Left renal cortex interstitium (tissue), 4 donors: ENCODE results near the gene NPTX2. TPM values are rescaled to one million over a fixed set of nuclear protein-coding genes. Genes with fewer than 3 reads are reported as not detected.

Source experiments
- DNase-seq, 4 donors: peaks; one replicate each; pipeline ENCODE4 v3.0.0-alpha.2; 2013; ENCODE audit warnings: low read depth in 4 of 4, low spot score in 2 of 4, missing footprints in 1 of 4
- polyA plus RNA-seq, 4 donors: library from polyadenylated mRNA; unstranded; fragments of 120-200 nt; gene quantifications; one replicate each; pipeline ENCODE4 v1.2.1, GENCODE V29; 2013; ENCODE audit not compliant: insufficient read length in 4 of 4

NPTX2 gene
- polyA plus RNA-seq, 4 donors = 3.3 to 6.0 (median 4.7) TPM

DNA sequence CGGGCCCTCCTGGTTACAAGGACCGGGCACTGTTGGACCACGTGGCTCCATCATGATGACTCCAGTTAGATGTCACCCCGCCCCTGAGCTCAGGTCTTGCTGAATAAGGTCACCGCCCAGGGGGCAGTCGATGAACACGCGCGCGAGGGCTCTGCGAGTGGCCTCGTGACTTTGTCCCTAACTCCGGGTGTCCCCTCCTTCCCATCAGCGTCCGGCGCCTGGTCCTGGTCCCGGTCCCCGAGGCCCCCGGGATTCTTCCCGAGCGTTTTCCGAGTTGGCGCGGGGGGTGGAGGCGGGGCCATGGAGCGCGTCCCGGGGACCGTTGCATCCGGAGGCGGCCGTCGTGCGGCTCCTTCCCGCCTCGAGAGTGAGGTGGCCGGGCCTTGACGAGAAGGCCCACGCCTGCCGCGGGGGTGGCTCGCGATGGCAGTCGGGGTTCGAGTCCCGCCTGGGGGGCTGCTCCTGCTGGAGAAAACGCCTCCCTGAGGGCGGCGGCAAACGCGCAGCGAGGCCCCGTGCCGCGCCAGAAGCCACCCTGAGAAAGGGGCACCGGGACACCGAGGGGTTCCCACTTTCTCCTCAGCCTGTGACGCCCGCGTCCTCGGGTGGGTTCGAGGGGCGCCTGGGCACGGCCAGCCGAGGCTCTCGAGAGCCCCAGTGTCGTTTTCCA lies 569 bp upstream of the NPTX2 start:
- DNase-seq = no peak

DNA sequence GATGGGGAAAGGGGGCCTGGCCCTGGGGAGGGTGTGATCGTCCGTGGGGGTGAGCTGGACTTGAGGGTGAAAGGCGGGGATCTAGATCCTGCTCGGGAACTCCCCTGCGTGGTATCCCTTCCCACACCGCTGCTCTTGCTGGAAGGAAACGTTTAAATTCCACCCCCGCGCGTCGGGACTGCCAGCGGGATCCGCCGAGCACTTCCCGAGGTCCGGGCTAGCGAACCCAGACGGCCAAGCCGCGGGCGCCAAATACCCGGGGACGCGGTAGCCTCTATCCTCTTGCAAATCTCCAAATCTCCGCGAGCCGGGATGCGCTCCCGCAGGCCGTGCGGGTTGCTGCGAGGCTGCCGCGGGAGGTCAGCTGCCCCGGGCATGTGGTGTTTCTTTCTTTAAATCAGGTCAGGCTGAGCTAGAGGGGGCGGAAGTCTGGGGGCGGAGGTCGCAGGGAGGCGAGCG lies 904 bp downstream of the NPTX2 start:
- no peak for DNase-seq

DNA sequence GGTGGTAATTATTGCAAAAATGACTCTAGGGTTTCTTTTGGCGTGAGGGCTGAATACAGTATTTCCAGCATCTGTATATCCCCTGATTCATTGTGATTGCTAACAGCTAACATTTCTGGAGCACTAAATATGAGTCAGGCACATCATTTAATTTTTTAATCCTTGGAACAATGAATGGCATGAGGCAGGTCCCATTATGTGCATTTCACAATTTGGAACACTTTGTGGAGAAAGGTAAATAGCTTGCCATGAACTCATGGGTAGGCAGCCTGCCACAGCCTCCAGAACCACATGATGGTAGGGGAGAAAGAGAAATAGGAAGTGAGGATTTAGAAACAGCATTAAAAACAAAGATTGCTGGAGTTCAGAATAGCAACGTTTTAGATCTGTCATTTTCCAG lies 1.7 kb downstream of the NPTX2 start:
- DNase-seq = no peak

DNA sequence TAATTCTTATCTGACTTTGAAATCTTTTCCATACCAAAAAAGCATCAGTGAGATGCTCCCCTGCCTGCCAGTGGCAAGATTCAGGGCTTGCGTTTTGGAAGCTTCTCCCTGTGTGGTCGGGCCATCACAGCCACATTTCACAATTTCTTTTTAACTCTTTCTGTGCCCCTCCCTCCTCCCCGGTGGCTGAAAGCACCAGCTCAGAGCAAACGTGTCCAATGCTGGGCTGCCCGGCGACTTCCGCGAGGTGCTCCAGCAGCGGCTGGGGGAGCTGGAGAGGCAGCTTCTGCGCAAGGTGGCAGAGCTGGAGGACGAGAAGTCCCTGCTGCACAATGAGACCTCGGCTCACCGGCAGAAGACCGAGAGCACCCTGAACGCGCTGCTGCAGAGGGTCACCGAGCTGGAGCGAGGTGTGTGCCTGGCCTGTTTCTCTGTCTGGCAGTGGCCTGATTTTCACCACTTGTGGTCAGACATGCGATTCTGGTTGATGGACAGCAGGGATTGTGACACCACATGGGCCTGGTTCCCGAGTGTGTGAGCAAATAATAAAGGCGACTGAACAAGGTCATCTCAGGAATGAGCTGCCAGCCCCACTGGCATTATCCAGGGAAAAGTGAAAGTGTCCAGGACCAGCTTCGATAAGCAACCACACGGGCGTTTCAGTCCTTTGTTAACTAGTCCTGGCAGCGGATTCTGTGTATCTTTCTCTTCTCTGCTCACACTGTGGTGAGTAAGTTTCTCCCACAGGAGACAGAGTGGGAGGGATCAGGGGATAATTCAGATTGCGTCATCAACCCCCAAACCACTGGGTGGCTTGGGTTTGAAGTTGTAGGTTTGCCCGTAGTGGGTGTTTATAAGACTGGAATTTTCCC lies 2.6 kb downstream of the NPTX2 start:
- no peak for DNase-seq

DNA sequence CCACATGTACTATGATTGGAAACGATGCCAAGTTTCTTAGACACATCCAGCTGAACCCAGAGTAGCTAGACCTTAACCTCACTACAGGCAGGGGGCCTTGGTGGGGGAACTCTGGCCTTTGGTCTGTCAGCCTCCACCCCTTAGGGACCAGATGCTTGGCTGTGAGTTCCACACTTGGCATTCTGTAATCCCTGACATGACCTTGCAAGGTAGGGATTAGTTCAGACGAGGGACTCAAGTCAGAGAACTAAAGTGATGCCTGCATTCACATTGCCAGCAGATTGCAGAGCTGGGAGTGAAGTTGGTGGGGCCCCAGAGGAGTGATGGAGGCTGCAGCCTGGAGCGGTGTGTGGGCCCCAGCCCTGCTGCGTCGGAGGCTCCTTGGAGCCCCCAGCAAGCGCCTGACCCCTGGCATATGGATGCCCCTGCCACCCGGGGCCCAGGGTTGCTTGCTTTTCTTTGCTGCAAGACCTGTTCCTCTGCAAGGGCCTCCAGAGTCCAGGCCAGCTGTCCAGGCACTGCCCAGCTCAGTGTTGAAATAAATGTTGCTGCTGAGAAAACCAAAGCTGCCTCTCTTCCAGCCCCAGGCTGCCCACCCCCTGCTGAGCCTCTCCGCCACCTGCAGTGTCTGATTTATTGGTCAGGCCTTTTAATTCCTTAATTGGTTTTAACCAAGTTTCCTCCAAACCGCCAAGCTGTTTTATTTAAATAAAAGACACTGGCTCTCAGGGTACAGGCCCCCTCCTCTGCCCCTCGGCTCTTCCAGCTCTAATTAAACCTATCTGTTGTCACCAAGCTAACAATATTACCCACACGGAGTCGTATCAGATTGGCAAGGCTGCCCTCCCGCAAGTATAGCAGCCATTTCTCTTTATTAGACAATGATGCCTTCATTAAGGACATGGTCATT lies 4.7 kb downstream of the NPTX2 start:
- no peak for DNase-seq

DNA sequence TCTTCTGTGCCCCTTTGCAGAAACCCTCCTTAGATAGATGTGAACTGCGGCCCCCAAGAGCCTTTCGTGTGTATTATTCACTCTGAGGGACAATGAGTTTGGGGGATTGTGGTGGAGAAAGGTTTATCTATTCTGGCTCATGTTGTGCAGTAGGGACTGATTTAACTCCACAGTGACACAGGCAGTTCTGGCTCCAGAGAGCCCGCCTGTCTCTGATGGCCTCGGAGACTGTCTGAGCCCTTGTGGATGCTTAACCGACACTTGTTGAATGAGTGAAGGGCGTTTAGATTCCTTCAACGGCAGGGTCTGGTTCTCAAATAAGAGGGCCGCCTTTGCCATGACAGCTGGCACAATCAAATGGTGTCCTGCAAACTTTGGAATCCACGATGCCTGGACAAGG lies 5.8 kb downstream of the NPTX2 start:
- no peak for DNase-seq

DNA sequence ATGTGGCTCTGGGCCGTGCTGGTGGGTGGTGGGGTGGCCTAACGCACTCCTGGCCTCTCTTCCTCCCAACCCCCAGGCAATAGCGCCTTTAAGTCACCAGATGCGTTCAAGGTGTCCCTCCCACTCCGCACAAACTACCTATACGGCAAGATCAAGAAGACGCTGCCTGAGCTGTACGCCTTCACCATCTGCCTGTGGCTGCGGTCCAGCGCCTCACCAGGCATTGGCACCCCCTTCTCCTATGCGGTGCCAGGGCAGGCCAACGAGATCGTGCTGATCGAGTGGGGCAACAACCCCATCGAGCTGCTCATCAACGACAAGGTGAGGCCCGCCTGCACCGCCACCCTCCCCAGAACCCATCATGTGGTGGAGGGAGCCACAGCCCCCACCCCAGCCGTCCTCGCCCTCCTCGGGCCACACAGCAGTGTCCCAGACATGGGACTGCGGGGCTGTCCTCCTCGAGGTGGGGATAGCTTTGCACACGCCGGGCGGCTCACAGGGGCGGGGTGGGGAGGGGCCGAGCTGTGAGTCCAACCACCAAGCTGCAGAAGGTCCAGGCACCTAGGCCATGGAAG lies 7.8 kb downstream of the NPTX2 start:
- DNase-seq = no peak

DNA sequence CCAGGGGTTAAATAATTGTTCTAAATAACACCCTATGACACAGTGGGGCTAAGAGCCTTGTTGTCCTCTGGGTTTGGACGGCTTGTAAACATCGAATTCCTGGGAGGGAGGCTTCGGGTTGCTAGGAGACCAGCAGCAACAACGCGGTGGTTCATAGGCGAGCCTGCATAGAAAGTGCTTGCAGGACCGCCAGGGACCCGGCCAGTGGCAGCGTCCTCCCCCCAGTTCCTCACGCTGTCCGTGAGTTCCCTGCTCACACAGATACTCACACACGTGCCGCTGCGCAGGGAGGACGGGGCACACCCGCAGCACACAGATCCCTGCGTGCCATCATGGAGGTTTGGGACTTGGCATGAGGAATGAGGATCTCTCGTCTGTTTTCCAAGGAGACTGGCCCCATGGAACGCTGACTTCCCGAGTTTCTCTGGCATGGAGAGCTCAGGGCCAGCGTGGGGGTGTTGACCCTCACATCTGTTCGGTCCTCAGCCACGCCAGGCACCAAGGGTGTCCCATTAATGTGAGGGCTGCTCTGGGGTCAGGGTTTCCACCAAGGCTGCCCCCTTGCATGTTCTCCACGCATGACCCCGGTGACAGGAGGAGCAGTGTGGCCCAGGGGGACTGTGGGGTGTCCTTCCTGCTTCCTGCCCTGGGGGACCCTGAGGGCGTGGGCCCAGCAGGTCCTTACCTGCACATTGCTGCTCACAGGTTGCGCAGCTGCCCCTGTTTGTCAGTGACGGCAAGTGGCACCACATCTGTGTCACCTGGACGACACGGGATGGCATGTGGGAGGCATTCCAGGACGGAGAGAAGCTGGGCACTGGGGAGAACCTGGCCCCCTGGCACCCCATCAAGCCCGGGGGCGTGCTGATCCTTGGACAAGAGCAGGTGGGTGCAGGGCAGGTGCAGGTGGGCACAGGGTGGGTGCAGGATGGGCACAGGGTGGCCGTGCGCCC lies 9.7 kb downstream of the NPTX2 start:
- DNase-seq = no peak

DNA sequence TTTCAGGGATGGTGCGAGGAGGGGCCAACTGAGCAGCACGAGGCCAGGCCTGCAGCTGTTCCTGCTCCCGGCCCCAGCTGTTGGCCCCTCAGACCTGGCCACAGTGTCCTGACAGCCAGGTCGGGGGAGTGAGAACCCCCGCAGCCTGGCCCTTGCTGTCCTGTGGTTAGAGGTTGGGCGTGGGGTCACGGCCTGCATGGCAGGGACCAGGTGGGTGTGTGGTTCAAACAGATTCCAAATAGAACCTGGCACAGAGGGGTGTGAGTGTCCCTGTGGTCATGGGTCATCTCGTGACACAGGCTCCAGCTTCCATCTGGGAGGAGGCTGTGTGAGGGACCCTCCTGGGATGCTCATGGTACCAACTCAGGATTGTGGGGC lies 10.3 kb downstream of the NPTX2 start:
- no peak for DNase-seq

DNA sequence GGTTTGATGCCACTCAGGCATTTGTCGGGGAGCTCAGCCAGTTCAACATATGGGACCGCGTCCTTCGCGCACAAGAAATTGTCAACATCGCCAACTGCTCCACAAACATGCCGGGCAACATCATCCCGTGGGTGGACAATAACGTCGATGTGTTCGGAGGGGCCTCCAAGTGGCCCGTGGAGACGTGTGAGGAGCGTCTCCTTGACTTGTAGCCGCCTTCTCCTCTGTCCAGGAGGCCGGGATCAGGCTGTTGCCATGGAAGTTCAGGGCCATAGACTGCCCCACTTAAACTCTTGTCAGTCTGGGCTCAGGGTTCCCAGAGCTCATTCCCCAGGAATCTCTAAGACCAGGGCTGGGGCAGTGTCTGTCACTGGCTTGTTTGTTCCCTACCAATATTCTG lies 11.3 kb downstream of the NPTX2 start:
- no peak for DNase-seq

DNA sequence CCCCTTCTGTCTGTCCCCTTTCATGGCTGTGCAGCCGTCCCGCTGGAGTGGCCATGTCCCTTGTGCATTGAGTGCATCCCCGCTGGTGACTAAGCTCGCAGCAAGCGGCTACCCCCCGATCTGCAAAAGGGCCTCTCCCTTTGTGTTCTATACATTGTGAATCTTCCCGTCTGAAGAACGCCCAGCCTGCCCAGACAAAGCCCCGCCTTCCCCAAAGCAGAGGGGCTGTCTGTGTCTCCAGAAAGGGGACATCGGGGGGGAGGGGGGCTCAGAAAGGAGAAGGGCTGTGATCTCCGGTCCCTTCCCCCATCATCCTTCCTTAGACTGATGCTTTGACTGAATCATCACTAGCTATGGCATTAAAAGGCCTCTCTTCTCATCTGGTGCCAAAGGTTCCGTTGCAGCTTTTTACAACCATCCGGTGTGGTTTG lies 11.9 kb downstream of the NPTX2 start:
- DNase-seq = no peak

DNA sequence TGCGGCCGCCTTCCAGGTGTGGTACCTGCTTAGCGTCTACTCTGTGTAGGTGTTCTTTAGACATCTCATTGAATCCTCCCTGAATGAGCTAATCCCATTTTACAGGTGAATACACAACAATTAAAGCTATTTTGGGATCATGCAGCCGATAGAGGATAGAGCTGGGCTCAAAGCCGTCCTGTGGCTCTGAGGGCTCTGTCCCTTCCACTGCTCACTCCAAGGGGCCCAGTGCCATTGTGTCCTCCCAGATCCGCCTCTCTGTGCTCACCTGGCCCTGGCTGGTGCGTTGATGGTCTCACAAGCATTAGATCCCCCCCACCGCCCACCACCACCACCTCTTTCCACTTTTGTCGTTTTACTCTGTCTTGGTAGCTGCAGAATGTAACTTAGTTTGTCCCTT lies 13.1 kb downstream of the NPTX2 start:
- no peak for DNase-seq

DNA sequence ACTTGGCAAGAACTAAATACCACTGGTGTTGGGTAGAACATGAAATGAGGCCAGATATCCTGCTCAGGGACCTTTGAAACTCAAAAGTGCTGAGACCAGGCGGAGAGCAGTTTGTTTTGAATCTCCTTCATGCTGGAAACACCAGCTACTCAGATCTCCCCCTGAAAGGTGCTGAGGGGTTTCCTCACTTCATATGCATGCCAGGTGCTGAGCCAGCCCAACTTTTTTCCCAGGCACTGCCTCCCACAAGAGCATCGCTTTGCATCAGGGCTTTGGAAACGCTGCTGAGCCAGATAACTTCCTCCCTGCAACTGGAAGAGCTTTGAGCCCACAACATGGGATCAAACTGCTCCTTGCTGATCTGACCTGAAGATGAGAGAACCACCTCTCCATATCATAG lies 13.7 kb downstream of the NPTX2 start:
- DNase-seq = no peak

DNA sequence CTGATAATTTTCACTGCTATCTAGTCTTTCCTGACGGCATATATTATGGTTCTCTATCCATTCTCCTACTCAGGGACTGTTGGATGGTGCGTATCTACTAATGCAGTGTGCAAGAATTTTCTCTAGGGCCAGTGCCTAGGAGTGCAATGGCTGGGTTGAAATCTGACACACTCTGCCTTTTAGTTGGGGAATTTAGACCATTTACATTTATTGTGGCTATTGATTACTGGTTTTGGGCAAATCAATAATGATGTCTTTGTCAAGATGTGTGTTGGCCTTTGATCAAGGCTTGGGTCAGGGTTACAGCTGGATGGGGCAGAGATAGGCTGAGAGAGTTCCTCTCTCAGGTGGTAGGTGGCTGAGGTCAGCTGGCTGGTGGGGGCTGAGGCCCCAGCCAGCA lies 21.8 kb downstream of the NPTX2 start:
- no peak for DNase-seq

DNA sequence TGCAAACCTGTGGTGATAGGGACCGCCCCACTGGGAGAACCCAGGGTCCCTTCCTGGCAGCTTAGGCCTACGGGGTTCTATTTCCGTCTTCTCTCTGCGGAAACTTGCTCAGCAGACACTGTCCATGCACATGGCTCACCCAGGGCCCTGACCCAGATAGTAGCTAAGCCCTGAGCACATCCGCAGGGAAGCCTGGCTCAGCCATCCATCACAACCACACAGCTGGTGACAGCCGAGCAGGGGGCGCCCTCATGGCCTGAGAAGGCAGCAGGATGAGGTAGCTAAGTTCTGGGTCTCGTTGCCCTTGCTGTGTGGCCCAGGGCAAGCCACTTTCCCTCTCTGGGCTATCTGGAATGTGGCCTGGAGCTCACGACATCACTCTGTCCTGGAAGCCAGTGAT lies 23.3 kb downstream of the NPTX2 start:
- DNase-seq = no peak

DNA sequence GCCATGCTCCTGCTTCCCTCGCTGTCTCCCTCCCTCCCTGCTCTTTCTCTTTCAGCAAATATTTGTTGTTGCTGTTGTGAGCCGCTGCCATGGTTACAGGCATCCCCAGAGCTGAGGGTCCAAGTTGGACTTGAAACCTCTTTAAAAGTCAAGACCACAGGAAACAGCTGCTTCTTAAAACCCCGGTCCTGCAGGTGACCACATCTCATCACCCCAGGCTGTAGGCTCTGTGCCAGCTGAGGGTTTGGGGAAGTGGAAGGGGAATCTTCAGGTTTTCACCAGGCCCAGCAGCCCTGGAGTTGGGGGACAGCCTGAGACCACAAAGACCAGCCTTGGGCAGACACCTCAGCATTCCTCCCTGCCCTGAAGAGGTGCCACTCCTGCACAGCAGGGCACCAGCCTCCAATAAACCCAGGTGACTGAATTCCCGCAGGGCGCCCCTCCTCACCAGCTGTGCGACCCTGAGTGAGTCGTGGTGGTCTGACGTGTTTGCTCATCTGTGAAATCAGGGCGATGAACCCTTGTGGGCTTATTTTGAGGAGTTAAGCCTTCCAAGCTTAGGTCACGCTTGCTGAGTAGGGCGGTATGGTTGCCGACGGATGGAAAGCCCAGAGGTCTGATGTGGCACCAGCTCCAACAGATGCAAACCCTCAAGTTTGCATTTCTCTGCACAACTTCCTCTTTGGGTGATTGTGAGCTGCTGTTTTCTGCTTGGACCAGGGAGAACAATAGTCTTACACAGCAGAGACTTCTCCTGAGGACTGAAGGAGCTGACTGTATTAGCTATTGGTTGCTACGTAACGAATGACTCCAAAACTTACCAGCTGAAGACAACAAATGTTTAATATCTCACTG lies 24.8 kb downstream of the NPTX2 start:
- DNase-seq = no peak

DNA sequence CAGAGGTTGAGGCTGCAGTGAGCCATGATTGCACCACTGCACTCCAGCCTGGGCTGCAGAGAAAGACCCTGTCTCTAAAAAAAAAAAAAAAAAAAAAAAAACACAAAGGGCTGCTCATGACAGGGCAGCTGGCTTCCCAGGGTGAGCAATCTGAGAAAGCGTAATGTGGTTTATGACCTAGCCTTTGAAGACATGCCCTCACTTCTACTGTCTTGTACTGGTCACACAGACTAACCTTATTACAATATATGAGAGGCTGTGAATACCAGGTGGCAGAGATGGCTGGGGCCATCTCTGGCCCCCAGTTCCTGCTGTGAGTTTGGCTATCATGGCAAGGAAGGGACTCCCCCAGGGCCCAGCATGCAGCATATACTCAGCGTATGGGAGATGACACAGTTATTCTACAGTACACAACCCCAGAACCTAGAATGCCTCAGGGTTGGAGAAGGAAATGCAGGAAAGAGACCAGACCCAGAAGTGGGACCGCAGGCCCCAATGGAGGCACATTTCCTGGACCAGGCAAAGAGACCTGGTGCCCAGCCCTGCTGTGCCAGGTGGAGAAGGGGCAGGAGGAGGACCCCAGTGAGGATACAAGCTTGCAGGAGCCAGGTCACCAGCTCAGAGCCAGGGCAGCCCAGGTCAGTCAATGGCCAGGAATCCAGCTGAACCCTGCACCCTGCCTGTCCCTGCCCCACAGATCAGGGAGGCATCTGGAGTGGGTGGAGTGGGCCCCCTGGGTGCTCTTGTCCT lies 26.3 kb downstream of the NPTX2 start:
- DNase-seq = no peak

DNA sequence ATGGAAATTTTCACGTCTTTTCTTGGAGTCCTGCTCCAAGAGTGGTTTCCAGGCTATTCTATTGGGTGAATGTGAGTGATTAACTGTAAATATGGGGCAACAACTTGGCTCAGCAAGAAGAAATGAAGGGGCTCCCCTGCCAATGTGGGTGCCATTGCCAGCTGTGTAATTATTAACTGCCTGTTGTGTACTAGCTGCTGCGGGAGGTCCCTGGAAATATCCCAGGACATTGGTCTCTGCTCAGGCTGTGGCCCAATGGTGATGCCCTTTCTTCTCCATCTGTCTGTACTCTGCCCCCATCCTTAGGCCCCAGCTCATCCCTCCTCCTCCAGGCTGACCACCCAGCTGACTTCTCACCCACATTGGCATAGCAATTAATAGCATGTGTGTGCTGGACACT lies 29.4 kb downstream of the NPTX2 start:
- no peak for DNase-seq
